Stimulated activated CD8-positive, alpha-beta memory T cell treated with anti-CD3 and anti-CD28 coated beads, Interleukin-15, amount 100 ng/mL, for 1 hour (primary cell): ENCODE data around the gene GAS7.

ENCODE experiments used
- DNase-seq: peaks from one replicate; pipeline ENCODE4 v3.0.0-alpha.2; 2020; ENCODE audit warnings: low read depth

Gene GAS7

DNA sequence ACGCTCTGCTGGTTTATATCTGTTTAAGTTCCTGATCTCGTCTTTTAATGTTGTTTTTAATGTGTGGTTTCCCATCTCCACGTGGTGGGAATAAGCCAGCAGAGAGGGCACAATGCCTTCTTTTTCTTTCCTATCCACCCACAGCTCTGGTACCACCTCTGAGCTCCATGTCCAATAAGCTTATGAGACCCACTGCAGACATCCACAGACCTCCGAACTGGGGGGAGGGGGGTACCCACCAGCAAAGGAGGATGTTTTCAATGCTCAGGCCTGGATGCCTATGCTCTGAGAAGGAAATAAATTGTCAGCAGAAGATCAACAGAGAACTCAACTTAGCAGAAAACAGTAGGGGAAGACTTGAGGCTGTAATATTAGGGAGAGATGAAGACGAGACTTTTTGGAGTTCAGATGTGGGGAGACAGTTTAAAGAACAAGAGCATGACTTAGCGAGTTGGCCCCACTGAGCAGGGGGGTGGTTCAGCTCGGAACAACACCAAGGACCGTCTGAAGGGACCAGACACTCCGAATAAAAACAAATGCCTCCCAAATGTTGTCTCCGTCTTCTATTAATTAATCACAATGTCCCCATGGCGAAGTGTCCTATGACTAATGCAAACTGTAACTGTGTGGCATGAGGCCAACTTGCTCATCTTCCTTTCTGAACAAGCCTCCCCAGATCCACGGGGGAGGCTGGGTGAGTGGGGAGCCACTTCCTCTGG lies 62.7 kb downstream of the GAS7 start:
- DNase-seq, result no peak

DNA sequence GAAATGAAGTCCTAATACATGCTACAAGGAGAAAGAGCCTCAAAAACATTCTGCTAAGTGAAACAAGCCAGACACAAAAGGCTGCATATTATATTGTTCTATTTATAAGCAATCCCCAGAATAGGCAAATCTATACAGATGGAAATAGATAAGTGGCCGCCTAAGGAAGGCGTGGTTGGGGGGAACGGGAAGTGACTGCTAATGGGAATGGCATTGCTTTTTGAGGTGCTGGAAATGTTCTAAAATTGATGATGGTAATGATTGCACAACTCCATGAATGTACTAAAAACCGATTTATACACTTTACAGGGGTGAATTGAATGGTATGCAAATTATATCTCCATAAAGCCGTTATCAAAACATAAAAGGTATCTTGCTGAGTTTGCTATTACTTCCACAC lies 67.7 kb downstream of the GAS7 start:
- no peak for DNase-seq

DNA sequence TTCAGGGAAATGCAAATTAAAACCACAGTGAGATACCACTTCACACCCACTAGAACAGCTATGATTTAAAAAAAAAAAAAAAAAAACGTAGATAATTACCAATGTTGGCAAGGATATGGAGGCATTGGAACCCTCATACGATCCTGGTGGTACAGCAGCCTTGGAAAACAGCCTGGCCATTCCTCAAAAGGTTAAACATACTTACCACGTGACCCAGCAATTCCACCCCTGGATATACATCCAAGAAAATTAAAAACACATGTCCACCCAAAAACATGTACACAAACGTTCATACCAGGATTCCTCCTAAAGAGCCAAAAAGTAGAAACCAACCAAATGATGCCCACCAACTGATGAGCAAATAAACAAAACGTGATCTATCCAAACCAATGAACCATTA lies 68.1 kb downstream of the GAS7 start:
- no peak for DNase-seq

DNA sequence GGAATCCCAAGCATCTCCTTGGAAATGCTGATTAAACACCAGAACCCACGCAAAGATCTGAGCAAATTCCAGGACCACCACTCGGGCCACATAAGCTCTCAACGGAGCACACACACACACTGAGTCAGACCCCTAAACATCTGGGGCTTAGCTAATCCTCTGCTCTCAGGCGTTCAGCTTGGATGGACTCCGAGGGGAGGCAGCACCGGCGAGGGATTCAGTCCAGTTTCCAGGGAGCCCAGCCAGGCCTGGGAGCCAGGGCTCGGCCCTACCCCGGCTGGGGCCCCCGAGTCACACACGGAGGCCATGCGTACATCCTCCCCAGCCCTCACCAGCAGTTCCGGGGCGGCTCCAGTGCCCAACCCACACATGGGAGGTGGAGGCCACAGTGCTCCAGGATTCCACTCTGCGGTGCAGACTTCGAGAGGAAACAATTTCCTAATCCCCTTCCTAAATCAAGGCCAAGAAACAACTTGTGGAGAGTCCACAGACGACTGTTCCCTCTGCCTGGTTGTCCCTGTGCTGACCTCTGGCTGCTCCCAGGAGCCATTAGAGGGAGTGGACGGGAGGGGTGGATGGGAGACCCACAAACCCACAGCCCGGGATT lies 70.5 kb downstream of the GAS7 start:
- DNase-seq, result no peak

DNA sequence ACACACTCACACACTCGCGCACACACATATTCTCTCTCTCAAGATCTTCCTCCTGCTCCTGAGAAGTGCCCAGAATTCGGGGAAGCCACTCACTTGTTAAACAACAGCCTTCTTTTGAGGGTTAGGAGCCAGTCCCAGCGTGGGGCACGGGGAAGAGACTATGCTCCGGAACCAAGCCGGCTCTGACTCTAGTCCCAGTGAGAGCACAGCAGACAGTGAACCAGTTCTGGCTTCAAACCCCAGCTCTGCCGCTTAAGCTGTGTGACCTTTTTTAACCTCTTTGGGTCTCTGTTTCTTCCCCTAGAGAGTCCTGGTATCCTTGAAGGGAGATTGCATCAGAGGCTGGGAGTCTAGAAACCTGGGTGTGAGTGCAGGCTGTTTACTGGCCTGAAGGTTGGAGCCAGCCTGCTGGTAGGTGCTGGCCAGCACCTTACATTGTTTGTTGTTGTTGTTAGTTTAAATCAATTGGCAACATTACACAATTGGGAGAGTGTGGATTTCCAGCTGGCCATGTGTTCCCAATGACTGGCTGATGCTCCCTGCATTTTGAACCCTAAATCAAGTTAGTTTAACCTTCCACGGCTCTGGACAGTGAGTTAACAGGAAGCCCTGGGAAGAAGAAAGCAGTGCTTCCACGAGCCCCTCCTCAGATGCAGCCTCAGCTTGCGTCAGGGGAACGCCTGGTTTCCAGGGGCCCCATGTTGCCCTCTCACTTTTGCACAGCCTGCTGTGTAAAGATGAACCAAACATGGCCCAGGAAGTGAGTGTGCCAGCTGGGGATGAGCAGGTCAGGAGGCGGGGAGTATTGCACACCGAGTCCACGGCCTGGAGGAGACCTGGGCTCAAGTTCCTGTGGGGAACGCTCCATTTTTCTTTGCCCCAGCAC lies 71.5 kb downstream of the GAS7 start:
- DNase-seq, result no peak

DNA sequence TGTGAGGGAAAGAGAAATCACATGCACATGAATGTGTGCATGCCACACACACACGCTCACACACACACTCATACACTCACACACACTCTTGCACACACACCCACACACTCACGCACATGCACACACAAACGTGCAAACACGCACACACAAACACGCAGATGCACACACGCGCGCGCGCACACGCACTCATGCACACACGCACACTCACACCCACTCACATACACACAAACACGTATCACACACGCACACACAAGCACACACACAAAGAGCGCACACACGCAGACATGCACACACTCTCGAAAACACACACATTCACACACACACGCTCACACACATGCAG lies 72.2 kb downstream of the GAS7 start:
- no peak for DNase-seq

DNA sequence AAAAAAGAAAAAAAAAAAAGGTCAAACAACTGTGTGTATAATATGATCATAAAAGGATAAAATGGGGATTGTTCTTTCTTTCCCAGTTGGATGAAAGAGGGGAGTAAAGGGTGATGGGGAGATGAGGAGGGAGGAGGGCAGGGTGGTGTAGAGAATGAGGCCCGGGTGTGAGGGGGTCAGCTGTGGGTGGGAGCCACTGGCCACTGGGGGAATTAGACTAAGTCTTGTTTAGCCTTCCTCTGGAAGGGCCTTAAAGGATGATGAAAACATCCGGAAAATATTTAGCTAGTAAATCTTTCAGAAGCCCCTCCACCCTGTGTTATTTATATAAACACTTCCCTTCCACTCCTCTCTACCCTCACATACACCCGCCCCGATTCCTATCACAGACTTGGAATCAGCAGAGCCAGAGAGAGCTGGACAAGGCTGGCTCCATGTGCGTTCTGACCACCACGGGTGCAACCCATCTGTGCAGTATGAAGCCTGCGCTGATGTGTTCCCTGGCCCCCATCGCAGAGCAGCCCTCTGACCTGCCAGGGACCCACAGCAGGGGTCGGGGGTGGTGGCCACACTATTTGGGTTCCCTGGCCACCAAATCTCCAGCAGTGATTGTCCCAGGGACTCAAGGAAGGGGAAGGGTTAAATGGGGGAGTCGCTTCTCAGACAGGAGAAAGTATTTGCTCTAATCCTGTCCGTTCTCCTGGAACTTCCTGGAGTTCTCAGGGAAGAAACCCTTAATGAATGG lies 72.7 kb downstream of the GAS7 start:
- no peak for DNase-seq

DNA sequence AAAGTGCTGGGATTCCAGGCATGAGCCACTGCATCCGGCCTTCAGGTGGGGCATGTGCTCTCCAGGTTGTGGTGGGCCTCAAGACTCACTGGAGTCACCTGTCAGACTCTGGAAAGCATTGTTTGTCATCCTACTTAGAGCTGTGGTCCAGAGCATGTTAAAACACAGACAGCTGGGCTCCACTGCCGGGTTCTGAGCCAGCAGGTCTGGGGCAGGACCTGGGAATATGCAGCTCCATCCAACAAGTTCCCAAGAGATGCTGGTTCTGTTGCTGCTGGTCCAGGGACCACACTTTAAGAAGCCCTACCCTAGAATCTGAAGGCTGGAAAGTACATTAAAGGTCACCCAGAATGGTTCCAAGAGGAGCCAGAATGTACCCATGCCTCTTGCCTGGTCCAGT lies 75.3 kb downstream of the GAS7 start:
- no peak for DNase-seq

DNA sequence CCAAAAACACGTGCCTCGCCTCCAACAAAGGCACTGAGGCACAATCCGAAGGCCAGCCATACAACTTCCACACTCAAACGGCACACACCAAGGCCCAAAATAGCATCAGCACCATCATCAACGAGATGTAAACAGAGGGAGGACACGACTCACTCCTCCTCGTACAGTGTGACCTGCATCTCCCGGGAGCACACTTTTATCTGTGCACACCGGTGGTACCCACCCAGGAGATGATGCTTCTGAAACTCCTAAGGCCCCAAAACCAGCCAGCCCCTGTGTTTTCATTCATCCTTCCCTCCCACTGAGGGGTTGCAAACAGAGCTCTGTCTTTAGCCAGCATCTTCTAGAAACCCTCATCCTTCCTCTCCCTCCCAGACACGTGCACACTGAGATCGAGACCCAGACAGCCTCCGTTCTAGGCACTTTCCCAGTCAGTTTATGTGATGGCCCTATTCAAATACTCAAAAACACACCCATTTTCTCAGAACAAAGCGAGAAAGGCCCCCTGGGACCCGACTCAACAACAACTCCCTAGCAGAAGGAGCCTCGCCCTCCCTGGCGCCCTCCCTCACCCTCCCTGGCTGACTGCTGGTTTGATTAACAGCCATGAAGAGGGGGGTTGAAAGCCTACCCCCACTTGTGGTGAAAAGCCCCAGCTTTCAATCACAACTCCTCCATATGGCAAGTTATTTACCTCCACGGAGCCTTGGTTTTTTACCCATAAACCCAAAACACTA lies 76.3 kb downstream of the GAS7 start:
- no peak for DNase-seq

DNA sequence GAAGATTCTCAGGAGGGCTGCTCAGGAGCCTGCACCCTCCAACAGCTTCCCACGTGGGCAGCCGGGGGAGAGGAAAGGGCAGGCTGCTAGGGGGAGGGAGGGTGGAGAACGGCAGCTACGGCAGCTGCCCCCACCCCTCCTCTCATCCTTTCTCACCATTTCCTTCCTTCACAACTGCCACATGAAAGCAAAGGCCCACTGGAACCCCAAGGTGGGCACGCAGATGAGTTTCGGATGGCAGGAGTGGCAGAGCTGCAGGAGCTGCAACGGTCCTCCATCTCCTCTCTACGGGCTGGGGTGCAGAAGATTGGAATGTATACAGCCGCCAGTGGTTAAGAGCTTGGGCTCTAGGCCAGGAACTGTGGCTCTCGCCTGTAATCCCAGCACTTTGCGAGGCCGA lies 77.7 kb downstream of the GAS7 start:
- no peak for DNase-seq

DNA sequence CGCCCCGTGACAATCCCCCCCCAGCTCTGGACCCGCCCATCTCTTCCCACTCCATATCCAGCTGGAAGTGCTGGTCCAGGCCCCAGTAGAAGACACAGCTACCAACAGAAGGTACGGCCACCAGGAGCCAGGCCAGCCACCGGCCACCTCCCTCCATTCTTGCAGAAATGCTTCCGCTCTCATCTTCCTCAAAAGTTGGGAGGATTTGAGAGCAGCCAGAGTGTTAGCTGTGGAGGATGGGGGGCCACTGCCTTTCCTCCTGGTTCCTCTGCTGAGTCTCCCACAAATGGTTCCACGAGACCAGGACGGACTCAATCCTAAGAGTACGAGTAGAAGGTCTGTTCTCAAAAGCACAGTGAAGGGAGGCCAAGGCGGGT lies 78.3 kb downstream of the GAS7 start:
- DNase-seq, result no peak

DNA sequence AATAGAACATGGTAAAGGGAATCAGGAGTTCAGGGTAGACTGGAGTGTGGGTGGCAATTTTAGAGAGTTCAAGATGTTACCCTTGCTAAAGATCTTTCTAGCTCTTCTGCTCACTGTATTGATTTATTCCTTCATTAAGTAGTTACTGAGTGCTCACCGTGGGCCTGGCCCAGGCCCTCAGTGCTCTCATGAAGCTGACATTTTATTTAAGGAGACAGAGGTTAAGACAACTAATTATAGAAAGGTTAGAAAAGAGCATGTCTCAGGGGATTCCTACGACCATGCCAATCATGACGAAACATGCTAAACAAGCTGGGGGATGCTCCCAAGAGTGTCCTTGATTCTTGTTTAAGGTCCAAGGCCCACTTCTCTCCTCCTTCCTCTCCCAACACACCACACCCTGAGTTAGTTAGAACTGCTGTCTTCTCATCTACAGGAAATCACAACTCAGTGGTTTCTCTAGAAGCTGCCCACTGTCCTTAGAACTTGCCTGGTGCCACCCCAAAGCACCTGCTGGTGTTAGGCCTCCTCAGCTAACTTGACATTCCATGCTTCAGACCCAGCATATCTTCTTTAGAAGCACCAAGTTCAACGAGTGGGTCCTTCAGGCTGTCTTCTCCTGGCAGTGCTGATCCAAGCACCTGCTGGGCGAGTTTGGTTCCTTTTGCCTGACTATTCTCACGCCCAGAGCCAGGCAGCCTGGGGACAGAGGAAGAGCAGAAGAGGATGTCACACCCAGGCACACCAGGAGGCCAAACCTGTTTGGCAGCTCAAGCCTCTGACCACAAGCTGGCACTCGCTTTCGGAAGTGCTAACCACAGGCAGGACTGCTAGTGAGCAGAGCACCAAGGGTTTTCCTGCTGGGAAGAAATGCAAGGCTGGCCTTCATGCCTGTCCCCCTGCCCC lies 79.0 kb downstream of the GAS7 start:
- no peak for DNase-seq

DNA sequence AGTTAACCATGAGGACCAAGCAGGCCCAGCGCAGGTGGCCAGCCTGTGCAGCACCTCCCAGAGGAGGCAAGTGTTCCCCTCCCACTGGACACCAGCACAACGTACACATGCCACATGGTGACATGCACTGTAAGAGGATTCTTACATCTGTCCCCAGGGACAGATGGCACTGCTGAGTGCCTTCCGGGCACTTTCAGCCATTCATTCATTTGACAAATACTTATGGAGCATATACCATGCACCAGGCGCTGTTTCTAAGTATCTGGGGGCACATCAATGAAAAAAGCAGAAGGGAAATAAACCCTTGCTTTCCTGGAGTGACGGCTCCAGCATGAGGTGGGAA lies 79.6 kb downstream of the GAS7 start:
- no peak for DNase-seq

DNA sequence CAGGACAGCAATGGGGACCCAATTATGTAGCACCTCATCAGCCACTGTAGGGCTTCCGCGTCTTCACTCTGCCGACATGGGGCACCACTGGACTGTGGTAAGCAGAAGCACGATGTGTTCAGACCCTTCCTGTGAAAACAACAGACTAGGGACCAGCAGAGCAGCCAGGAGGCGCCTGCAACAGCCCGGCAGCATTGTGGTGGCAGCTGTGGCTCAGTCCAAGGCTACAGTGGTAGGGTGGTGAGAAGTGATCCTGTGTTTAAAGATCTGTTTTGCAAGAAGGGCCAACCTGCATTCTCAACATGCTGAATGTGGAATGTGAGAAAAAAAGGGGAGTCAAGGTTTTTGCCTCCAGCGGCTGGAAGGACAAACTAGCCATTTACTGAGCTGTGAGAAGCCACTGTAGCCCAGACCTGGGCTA lies 80.8 kb downstream of the GAS7 start:
- no peak for DNase-seq

DNA sequence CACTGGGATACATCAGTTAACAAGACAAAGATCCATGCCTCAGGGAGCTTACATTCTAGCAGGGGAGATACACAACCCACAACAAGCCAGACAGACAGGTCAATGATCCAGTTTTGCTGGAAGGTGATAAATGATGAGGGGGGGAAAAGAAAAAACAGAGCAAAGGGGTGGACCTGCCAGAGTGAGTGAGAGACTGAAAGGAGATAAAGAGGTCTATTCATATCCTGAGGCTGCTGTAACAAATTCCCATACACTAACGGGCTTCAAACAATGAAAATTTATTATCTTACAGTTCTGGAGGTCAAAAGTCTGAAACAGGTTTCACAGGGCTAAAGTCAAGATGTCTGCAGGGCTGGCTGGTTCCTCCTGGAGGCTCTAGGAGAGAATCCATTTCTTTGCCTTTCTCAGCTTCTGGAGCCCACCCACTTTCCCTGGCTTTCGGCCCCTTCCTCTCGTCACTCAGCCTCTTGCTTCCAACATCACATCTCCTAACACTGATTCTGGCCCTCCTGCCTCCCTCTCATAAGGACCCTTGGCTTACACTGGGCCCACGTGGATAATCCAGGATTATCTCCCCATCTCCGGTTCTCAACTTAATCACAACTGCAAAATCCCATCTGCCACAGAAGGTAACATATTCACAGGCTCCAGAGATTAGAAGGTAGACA lies 81.5 kb downstream of the GAS7 start:
- DNase-seq, result no peak

DNA sequence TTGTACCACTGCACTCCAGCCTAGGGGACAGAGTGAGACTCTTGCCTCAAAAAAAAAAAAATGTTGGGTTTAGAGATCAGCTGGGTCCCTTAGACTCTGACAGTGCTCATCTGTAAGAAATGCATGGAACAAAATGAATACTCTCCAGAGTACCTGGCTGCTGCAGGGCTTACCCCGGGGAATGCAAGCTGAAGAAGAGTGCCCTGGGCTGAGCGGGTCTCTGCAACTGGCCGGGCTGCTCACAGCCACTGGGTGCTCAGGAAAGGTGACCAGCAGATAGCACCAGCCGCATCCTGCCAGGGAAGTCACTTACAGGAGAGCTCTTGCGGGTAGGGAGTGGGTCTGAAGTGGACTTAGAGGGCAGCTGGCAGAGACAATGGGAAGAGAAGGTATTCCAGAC lies 82.1 kb downstream of the GAS7 start:
- DNase-seq, result no peak

DNA sequence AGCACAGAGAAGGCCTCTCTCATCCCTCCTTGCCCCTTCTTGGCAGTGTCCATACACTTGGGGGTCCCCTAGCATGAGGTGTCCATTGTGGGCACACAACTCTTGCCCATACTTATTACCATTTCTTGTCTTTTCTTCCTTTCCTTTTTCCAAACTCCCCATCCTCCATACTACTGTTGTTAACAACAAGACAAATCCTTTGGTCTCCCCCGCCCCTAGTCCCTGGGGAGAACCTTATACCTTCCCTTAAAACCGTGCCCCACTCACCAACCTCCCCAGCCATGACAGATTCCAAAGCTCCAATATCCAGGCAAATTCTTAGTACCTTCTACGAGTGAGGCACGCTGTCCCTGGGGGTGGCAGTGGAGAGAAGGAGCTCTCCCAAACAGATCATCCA lies 82.9 kb downstream of the GAS7 start:
- DNase-seq, result no peak

DNA sequence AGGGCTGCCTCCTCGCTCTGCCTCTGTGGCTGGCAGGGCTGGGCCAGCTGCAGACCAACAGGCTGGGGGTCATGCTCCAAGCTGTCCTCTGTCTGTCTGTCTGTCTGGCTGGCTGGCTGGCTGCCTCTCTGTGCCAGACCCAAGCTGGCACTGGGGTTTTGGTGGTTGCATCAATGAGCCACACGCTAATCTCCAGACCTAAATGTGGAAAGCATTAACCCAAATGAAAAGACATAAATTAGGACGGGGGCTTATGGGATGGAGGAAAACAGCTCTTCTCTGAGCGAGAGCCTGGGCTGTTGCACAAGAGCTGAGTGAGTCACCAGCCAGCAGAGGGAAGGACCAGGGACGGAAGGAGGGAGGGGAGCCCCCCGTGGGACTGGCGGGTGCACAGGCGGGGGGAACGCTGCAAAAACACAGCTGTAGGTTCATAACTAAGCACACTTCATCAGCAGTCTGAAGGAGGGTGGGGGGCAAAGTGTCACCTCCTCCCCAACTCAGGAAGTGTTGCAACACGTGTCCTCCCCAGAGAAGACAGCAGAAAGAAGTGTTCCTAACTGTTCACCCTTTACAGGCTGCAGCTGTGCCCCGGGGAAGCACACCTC lies 83.4 kb downstream of the GAS7 start:
- peak; percentile 44 for DNase-seq

DNA sequence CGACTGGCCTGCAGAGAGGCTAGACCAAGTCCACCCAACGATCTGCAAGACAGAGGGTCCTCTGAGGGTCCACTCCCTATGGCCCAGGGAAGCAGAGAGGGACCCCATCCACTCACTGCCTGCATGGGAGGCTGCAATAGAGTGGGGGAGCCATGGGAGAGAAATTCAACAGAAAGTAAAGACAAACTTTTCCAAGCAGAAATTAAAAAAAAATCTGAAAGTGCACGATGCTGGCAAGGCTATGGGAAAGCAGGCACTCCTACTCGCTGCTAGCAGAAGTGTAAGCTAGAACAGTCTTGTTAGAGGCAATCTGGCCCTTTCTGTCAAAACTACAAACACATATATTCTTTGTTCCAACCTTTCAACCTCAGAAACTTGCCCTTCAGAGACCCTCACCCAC lies 85.4 kb downstream of the GAS7 start:
- no peak for DNase-seq

DNA sequence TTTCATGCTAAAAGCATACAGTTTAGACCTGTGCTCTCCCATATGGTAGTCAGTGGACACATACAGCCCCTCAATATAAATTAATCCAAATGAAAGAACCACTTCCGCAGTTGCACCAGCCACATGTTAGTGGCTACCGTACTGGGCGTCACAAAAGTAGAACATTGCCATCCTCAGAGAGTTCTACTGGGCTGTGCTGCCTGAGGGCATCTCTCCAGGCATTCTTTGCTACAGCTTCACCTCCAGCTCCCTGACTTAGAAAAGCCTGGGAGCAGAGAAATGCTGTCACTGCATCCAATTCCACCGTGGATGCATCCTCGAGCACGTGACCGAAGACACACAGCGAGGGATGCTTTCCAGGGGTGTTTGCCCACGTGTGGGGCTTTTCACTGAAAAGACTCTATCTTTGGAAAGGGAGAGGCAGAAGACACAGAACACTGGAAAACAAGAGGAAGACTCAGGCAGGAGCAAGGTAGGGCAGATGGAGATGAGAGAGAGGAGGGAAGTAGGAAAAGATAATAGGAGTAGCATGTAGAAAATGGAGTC lies 86.4 kb downstream of the GAS7 start:
- DNase-seq, result no peak
